Measurements from ENCODE around the gene EXOC1. TPM values are rescaled to one million over a fixed set of nuclear protein-coding genes. Genes with fewer than 3 reads are reported as not detected.

Gene EXOC1
- polyA plus RNA-seq, 1 donor (not counting 4 experiments of a cell fraction or from before 2014, with no cell fraction given) = 32.4 TPM

GRCh38 chr4:55892156-55892555 lies 38.7 kb downstream of the EXOC1 start:
- Histone ChIP-seq H3K9ac (ENCODE audit: control insufficient read depth, extremely low read depth, insufficient read depth, low read length) (no peak overlapping the region), H3K27me3 (ENCODE audit: control insufficient read depth, extremely low read depth, insufficient read depth, low read length) (no peaks in the 10 kb centered on the region), H2AFZ (ENCODE audit: control insufficient read depth, low read length) (no peak overlapping the region), H3K4me2 (ENCODE audit: control insufficient read depth, extremely low read depth, insufficient read depth, low read depth, low read length) (no peak overlapping the region), H3K4me3 (ENCODE audit: control insufficient read depth in 2 of 3, extremely low read depth in 1 of 3, insufficient read depth in 2 of 3, low read depth in 1 of 3, low read length in 3 of 3) (no peak overlapping the region), H3K9me1 (ENCODE audit: control insufficient read depth, extremely low read depth, insufficient read depth, low read length) (no peaks in the 10 kb centered on the region), H3K9me3 (ENCODE audit: control insufficient read depth, low read depth, low read length) (no peaks in the 10 kb centered on the region), H3K4me1 (ENCODE audit: control insufficient read depth, extremely low read depth, insufficient read depth, low read length) (no peaks in the 10 kb centered on the region), H3K27ac (ENCODE audit: control insufficient read depth, insufficient read depth, low read length) (no peak overlapping the region), H3K79me2 (ENCODE audit: control insufficient read depth, insufficient read depth, low read length) (no peaks in the 10 kb centered on the region), H4K20me1 (ENCODE audit: control insufficient read depth, extremely low read depth, insufficient read depth, low read length) (no peaks in the 10 kb centered on the region), H3K36me3 (ENCODE audit: control insufficient read depth in 2 of 2, extremely low read depth in 1 of 2, insufficient read depth in 2 of 2, low read length in 2 of 2) (peaks cover 5 to 15% of the 10 kb centered on the region in 2 experiments)
- DNase-seq (ENCODE audit: low read depth, low spot score) = no peak
- no peak for FAIRE-seq
- dilution Hi-C loops (cut with MboI; ENCODE audit: extremely low pct_ligation_motif_present, low sequenced_read_pairs) = no loop called here
- TF ChIP-seq EZH2 (IDR thresholded peaks at IDR 0.05; ENCODE audit: low read length) = no peak
- TF ChIP-seq CTCF (optimal IDR thresholded peaks at IDR 0.05 in 1 of 3, IDR thresholded peaks at IDR 0.05 in 1 of 3, conservative IDR thresholded peaks at IDR 0.05 in 1 of 3; ENCODE audit: extremely low read depth in 1 of 3, insufficient read depth in 2 of 3, low read length in 3 of 3) = no peak

GRCh38 chr4:55896622-55897021 lies 43.2 kb downstream of the EXOC1 start:
- Histone ChIP-seq H3K27me3 (ENCODE audit: control insufficient read depth, extremely low read depth, insufficient read depth, low read length) (no peaks in the 10 kb centered on the region), H3K9me3 (ENCODE audit: control insufficient read depth, low read depth, low read length) (no peaks in the 10 kb centered on the region), H3K27ac (ENCODE audit: control insufficient read depth, insufficient read depth, low read length) (no peak overlapping the region), H3K9ac (ENCODE audit: control insufficient read depth, extremely low read depth, insufficient read depth, low read length) (no peak overlapping the region), H3K4me2 (ENCODE audit: control insufficient read depth, extremely low read depth, insufficient read depth, low read depth, low read length) (no peak overlapping the region), H3K36me3 (ENCODE audit: control insufficient read depth in 2 of 2, extremely low read depth in 1 of 2, insufficient read depth in 2 of 2, low read length in 2 of 2) (peaks cover 4 to 11% of the 10 kb centered on the region in 2 experiments), H3K4me3 (ENCODE audit: control insufficient read depth in 2 of 3, extremely low read depth in 1 of 3, insufficient read depth in 2 of 3, low read depth in 1 of 3, low read length in 3 of 3) (no peak overlapping the region), H4K20me1 (ENCODE audit: control insufficient read depth, extremely low read depth, insufficient read depth, low read length) (no peaks in the 10 kb centered on the region), H3K4me1 (ENCODE audit: control insufficient read depth, extremely low read depth, insufficient read depth, low read length) (no peaks in the 10 kb centered on the region), H3K9me1 (ENCODE audit: control insufficient read depth, extremely low read depth, insufficient read depth, low read length) (no peaks in the 10 kb centered on the region), H3K79me2 (ENCODE audit: control insufficient read depth, insufficient read depth, low read length) (no peaks in the 10 kb centered on the region), H2AFZ (ENCODE audit: control insufficient read depth, low read length) (no peak overlapping the region)
- FAIRE-seq = no peak
- dilution Hi-C loops (cut with MboI; ENCODE audit: extremely low pct_ligation_motif_present, low sequenced_read_pairs) = no loop called here
- no peak for DNase-seq (ENCODE audit: low read depth, low spot score)
- TF ChIP-seq CTCF (optimal IDR thresholded peaks at IDR 0.05 in 1 of 3, IDR thresholded peaks at IDR 0.05 in 1 of 3, conservative IDR thresholded peaks at IDR 0.05 in 1 of 3; ENCODE audit: extremely low read depth in 1 of 3, insufficient read depth in 2 of 3, low read length in 3 of 3) (no peak), EZH2 (IDR thresholded peaks at IDR 0.05; ENCODE audit: low read length) (no peak)
